Measurements from ENCODE around the gene DMRTC1. TPM values are rescaled to one million over a fixed set of nuclear protein-coding genes. Genes with fewer than 3 reads are reported as not detected.
"Not testable (repeated sequence)": the region's sequence is repeated elsewhere in the genome, so short reads cannot be mapped to it uniquely, and the experiment has no call there.

Gene DMRTC1, protein sequence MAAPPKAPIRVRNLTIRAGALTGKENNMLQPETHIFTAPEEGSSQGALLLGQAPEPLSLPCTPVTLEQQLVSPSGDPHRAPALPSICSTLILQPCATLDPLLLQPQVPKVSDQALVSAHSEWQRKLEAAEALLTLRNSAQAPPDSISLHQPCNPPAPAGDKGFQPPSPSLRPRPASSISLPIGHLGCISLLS
- not detected for total RNA-seq (ENCODE audit: insufficient read depth, low replicate concordance)

DNA sequence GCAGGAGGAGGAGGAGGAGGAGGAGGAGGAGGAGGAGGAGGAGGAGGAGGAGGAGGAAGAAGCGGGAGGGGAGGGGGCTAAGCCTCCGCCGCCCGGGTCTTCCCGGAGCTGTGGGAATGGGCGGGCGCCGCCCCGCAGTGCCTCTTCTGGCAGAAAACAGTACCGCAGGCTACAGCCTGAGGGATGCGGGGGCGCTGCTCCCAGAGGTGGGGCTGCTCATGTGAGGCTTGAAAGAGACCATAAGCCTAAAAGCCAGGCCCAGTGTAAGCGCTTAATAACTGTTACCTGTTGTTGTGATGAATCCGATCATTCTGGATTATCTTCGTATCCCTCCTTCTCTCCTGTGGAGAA lies at the start of gene DMRTC1:
DMRTC1 (minus strand) TSS at position 19 of the 351 bp plus-strand sequence. CDS start 68,143 bp downstream, outside the sequence.
- DNase-seq (ENCODE audit: low spot score), result not testable (repeated sequence)

DNA sequence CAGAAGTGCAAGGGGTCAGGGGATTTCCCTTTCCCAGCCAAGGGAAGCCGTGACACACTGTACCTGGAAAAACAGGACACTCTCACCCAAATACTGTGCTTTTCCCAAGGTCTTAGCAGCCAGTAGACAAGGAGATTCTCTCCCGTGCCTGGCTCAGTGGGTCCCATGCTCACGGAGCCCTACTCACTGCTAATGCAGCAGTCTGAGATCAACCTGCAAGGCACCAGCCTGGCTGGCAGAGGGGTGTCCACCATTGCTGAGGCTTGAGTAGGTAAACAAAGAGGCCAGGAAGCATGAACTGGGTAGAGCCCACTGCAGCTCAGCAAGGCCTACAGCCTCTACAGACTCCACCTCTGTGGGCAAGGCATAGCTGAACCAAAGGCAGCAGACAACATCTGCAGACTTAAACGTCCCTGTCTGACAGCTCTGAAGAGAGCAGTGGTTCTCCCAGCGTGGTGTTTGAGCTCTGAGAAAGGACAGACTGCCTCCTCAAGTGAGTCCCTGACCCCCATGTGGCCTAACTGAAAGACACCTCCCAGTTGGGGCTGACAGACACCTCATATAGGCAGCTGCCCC lies 37.3 kb upstream of the DMRTC1 start:
- not testable (repeated sequence) for DNase-seq (ENCODE audit: low spot score)

DNA sequence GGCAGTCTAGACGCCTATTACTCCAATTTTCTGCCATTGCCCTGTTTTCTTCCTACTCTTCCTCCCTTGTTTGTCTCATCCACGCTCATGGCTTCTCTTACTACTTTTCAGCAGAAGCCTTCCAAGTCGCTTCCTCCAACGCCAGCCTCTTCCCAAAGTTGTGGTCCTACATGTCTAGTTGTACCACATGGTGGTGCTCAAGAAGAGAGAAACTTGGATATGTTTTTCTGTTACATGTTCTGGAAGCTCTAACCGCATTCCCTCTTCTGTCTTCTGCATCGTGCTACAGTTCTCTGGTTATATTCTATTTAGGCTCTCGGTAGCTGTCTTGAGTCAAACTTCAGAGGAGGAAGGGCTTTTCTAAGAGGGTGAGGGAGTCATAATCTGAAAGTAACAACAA lies 31.2 kb upstream of the DMRTC1 start:
- not testable (repeated sequence) for DNase-seq (ENCODE audit: low spot score)

DNA sequence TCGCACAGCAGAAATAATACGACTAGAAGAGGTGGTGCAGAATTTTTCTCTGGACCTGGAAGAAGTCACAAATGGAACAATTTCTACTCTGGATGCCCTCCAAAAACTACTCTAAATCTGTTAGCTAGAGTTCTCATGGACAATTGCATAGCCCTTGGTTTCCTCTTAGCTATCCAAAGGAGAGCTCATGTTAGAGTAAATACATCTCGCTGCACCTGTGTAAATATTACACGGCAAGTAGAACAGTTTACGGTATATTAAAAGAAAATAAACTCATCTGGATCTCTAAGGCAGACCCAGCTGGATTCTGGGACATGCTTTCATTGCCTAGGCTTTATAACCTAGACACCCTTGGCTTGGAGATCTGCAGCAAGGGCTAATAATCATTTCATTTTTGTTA lies 28.2 kb upstream of the DMRTC1 start:
- not testable (repeated sequence) for DNase-seq (ENCODE audit: low spot score)

DNA sequence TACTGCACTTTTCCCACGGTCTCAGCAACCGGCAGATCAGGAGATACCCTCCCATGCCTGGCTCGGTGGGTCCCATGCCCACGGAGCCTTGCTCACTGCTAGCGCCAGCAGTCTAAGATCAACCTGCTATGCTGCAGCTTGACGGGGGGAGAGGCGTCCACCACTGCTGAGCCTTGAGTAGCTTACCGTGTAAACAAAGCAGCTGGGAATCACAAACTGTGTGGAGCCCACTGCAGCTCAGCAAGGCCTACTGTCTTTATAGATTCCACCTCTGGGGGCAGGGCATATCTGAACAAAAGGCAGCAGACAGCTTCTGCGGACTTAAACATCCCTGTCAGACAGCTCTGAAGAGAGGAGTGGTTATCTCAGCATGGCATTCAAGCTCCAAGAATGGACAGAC lies 16.3 kb upstream of the DMRTC1 start:
- DNase-seq (ENCODE audit: low spot score), result not testable (repeated sequence)

DNA sequence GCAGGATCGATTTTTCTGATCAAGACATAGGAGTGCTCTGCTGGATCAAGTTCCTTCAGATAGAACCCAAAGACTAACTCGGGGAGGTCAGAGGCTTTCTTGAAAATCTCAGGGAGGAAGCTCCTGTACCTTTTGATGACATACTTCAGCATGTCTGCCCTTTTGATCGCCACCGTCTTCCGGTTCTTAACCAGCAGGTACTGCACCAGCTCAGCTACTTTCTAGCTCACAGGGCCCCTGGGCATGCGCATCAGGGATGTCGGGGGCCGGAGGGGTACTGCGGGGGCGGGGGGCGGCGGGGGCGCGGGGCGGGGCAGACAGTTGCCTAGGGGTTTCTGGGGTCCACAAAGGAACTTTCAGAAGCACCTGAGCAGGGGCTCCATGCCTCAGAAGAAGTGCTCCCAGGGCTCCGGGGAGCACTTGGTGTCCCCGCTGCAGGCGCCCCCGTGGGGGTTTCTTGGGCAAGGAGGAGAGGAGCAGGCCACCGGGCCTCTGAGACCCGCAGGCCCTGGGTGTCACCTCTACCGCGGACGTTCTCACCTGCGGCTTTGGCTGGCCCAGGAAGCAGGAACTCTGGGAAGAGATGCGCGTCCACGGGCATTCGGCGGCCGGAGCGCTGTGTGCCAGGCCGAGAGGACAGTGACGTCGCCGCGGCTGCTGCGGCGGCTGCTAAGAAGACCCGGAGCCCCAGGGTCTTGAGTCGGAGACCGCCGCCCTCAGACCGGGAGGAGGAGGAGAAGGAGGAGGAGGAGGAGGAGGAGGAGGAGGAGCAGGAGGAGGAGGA lies 410 bp downstream of the DMRTC1 start:
- not testable (repeated sequence) for DNase-seq (ENCODE audit: low spot score)

DNA sequence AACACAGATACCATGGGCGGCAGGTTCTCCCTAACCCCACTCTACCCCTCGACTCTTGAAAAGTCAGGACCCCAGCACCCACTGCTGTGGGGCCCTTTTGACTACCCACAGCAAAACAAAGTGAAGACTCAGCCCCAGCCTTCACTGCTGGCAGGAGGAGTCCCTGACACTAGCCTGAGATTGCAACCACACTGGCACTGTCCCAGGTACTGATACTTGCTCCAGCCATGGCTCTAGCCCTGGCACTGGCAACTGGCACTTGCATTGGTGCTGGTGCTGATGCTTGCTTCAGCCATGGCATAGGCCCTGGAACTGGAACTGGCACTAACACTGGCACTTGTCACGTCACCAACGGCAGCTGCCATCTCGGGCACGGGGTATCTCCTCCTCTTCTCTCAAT lies 1.4 kb downstream of the DMRTC1 start:
- not testable (repeated sequence) for DNase-seq (ENCODE audit: low spot score)

DNA sequence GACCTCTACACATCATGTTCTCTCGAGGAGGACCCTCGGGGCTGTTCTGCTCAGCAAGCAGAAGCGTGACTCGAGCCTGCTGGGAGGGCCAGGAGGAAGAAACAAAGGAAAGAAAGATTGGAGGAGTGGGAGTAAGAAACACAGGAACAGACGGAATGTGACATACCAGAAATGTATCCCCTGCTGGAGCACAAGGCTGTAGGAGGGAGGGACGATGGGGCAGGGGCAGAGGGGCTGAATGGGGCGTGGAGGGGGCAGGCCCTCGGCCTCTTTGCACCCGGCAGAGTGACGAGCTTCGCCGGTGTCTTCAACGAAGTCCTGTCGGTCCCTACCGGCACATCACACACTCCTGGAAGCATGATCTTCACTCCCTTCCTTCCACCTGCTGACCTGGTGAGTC lies 5.7 kb downstream of the DMRTC1 start, which contains the start of gene FAM236A:
FAM236A (plus strand) TSS at position 301 of the 400 bp plus-strand sequence; CDS start at position 358, 57 bp downstream.
- DNase-seq (ENCODE audit: low spot score), result not testable (repeated sequence)

DNA sequence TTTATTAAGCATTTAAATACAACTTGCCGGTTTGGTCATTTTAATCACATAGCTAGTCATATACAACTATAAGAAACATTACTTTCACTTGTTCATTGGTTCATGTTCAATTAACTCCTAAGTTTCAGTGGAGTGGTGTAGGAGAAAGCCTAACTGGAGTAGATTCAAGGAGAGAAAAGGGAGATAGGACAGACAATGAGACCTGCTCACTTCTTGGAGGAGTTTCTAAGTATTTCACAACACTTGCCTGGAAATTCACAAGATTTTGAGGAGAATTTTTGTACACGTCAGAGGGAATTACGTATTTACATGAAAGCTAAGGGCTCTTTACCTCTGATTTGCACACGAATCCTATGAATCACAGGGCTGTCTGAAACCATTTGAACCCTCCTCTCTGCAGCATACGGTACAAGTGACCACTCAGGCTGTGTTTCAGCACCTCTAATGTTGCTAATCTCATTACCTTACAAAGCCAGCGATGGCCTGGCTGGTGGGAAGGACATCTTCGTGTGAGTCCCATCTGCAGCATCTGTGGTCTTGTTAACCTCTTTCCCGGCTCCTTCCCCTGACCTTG lies 6.7 kb downstream of the DMRTC1 start:
- not testable (repeated sequence) for DNase-seq (ENCODE audit: low spot score)

DNA sequence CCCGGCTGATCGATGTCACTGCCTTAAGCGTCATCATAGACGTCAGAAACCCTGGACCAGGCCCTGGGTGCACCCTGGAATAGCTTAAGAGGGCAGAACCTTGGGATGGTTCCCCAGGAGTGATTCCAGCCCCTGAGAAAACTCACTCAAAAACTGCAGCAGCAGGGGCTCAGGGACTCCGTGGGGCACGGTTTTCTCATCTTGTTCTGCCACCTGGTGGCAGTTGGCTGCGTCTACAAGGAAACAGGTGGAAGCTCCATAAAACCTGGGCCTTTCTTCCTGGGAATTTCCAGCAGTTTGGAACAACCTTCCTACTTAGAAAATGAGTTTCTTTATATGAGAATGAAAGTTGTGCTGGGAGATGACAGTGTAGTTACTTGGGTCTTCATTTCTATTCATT lies 7.2 kb downstream of the DMRTC1 start:
- not testable (repeated sequence) for DNase-seq (ENCODE audit: low spot score)

DNA sequence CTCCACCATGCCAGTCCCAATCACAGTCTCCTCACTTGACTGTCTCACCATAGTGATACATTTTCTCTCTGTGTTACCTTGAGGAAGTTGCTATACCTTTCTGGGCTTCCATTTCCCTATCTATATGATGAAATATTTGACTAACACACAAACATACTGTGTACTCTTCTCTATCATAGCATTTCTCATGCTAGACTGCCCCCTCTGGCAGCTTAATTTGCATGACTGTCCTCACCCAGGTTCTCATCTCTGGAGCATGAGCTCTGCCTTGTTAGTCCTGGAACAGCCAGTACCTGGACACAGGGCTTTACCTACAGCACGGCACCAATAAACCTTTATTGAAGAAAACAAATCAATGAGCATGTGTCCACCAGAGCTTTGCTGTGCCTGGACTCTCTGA lies 11.4 kb downstream of the DMRTC1 start:
- DNase-seq (ENCODE audit: low spot score), result not testable (repeated sequence)

DNA sequence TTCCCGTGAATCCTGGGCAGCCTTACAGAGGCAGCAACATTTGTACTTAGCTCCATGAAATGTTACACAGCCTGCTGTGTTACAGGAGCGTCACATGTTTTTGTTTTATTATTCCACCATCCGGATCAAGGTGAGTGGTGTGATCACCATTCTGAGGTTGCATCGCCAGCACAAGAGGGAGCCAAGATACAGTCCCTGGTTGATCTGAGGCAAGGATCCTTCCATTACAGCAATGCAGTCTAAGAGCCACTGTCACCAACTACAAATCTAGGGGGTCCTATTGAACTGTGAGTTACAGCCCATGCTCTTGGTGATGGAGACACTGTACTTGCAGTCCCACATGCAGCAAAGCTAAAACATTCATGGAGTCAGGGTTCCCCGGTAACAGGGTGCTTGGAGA lies 27.5 kb downstream of the DMRTC1 start:
- DNase-seq (ENCODE audit: low spot score), result not testable (repeated sequence)

DNA sequence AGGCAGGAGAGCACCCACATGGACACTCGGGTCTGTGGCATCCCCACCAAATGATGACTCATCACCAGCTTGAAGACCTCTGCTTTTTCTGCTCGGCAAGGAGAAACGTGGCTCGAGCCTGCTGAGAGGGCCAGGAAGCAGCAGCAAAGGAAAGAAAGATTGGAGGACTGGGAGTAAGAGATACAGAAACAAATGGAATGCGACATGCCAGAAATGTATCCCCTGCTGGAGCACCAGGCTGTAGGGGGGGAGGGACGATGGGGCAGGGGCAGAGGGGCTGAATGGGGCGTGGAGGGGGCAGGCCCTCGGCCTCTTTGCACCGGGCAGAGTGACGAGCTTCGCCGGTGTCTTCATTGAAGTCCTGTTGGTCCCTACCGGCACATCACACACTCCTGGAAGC lies 31.3 kb downstream of the DMRTC1 start, which contains the start of gene FAM236C:
FAM236C (plus strand) TSS at position 301 of the 400 bp plus-strand sequence. CDS start 100 bp downstream, outside the sequence.
- not testable (repeated sequence) for DNase-seq (ENCODE audit: low spot score)

DNA sequence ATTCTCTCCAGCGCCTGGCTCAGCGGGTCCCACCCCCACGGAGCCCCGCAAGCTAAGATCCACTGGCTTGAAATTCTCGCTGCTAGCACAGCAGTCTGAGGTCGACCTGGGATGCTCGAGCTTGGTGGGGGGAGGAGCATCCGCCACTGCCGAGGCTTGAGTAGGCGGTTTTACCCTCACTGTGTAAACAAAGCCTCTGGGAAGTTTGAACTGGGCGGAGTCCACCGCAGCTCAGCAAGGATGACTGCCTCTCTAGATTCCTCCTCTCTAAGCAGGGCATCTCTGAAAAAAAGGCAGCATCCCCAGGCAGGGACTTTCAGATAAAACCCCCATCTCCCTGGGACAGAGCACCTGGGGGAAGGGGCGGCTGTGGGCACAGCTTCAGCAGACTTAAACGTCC lies 53.9 kb downstream of the DMRTC1 start:
- DNase-seq (ENCODE audit: low spot score), result not testable (repeated sequence)

DNA sequence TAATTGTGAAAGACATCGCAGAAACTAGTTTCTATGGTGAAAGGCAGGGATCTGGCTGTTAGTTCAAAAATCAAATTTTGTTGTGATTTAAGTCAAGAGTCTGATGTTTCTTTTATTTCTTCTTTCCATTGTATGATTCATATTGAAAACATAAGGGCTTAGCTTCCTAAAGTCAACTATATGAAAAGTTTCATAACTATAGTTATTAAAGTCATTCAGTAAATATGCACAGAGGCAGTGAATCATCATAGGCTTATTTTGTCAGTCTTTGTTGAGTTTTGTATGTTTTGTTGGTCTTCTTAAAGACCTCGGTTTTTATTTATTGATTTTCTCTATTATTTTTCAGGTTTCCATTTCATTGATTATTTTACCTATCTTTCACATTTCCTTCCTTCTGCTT lies 60.7 kb downstream of the DMRTC1 start:
- DNase-seq (ENCODE audit: low spot score), result not testable (repeated sequence)

DNA sequence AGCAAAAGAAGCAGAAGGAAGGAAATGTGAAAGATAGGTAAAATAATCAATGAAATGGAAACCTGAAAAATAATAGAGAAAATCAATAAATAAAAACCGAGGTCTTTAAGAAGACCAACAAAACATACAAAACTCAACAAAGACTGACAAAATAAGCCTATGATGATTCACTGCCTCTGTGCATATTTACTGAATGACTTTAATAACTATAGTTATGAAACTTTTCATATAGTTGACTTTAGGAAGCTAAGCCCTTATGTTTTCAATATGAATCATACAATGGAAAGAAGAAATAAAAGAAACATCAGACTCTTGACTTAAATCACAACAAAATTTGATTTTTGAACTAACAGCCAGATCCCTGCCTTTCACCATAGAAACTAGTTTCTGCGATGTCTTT lies 106.1 kb downstream of the DMRTC1 start:
- DNase-seq (ENCODE audit: low spot score), result not testable (repeated sequence)

DNA sequence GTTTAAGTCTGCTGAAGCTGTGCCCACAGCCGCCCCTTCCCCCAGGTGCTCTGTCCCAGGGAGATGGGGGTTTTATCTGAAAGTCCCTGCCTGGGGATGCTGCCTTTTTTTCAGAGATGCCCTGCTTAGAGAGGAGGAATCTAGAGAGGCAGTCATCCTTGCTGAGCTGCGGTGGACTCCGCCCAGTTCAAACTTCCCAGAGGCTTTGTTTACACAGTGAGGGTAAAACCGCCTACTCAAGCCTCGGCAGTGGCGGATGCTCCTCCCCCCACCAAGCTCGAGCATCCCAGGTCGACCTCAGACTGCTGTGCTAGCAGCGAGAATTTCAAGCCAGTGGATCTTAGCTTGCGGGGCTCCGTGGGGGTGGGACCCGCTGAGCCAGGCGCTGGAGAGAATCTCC lies 112.9 kb downstream of the DMRTC1 start:
- not testable (repeated sequence) for DNase-seq (ENCODE audit: low spot score)

Other genes starting within 250 kb of the DMRTC1 start
- 1.7 TPM for gene PHKA1, start 229.5 kb downstream of the DMRTC1 start, total RNA-seq (ENCODE audit: insufficient read depth, low replicate concordance)
- gene DMRTC1B, start 166.9 kb downstream of the DMRTC1 start, total RNA-seq (ENCODE audit: insufficient read depth, low replicate concordance), result 6.3 TPM
- gene FAM236B, start 161.2 kb downstream of the DMRTC1 start, total RNA-seq (ENCODE audit: insufficient read depth, low replicate concordance), result not detected
- not detected for gene FAM236D, start 135.6 kb downstream of the DMRTC1 start, total RNA-seq (ENCODE audit: insufficient read depth, low replicate concordance)
- gene FAM236C, start 31.2 kb downstream of the DMRTC1 start, total RNA-seq (ENCODE audit: insufficient read depth, low replicate concordance), result not detected
- not detected for gene FAM236A, start 5.6 kb downstream of the DMRTC1 start, total RNA-seq (ENCODE audit: insufficient read depth, low replicate concordance)
- 1.2 TPM for gene PABPC1L2B, start 59.1 kb upstream of the DMRTC1 start, total RNA-seq (ENCODE audit: insufficient read depth, low replicate concordance)
- gene PABPC1L2A, start 135.7 kb upstream of the DMRTC1 start, total RNA-seq (ENCODE audit: insufficient read depth, low replicate concordance), result not detected